WTC11 (cell line): ENCODE measurements around the gene TMEM217. TPM values are rescaled to one million over a fixed set of nuclear protein-coding genes. Genes with fewer than 3 reads are reported as not detected.

Experiments used
- ATAC-seq: fragments of 200-7000 bp; cut with Tn5 transposase; 2 replicates; pipeline ENCODE4 v1.10.0; 2021; ENCODE audit warnings: mild to moderate bottlenecking, moderate library complexity
- CTCF ChIA-PET: fragments of 300-600 bp; sonication (Branson Sonifier 250); formaldehyde crosslinking; loops from one replicate; lab custom pipeline; 2021; ENCODE audit warnings: antibody characterized with exemption; lab: Charles Lee
- POLR2A ChIA-PET: fragments of 350-600 bp; sonication (Branson Sonifier 250); formaldehyde crosslinking; loops from one replicate; lab custom pipeline; 2021; ENCODE audit warnings: antibody characterized with exemption; lab: Charles Lee
- DNase-seq: peaks from one replicate; pipeline ENCODE4 v3.0.0; 2021; ENCODE audit warnings: low spot score
- H3K27ac Mint-ChIP-seq: 2 replicates; pipeline ENCODE4 v1.8.0; 2021; ENCODE audit warnings: mixed read lengths
- H3K27me3 Mint-ChIP-seq: 2 replicates; pipeline ENCODE4 v1.8.0; 2021; ENCODE audit warnings: low read depth, mild to moderate bottlenecking, moderate library complexity, mixed read lengths
- H3K36me3 Mint-ChIP-seq: 2 replicates; pipeline ENCODE4 v1.8.0; 2021; ENCODE audit warnings: mixed read lengths
- H3K4me1 Mint-ChIP-seq: 2 replicates; pipeline ENCODE4 v1.8.0; 2022; ENCODE audit warnings: mixed read lengths
- H3K4me3 Mint-ChIP-seq: 2 replicates; pipeline ENCODE4 v1.8.0; 2021; ENCODE audit warnings: mild to moderate bottlenecking, moderate library complexity, mixed read lengths
- H3K9me3 Mint-ChIP-seq: 2 replicates; pipeline ENCODE4 v1.8.0; 2021; ENCODE audit warnings: mixed read lengths
- CREM ChIP-seq: sonication (generic); formaldehyde crosslinking; IDR thresholded peaks from 2 replicates; pipeline ENCODE4 v1.8.1; 2022; ENCODE audit warnings: mild to moderate bottlenecking, missing genetic modification reagents, moderate library complexity
- FOXK1 ChIP-seq: sonication (generic); formaldehyde crosslinking; IDR thresholded peaks from 2 replicates; pipeline ENCODE4 v1.8.0; 2022; ENCODE audit warnings: mild to moderate bottlenecking, moderate library complexity, missing genetic modification reagents
- GRHL2 ChIP-seq: fragments of 250-450 bp; sonication (Bioruptor Pico); IDR thresholded peaks from 2 replicates; pipeline ENCODE4 v1.8.0; 2022; ENCODE audit warnings: mild to moderate bottlenecking, moderate library complexity; ENCODE audit not compliant: insufficient replicate concordance, severe bottlenecking
- HMGA2 ChIP-seq: fragments of 250-450 bp; sonication (Bioruptor Pico); IDR thresholded peaks from 2 replicates; pipeline ENCODE4 v1.4.0; 2021; ENCODE audit warnings: mild to moderate bottlenecking, moderate library complexity
- IRF1 ChIP-seq: sonication (generic); formaldehyde crosslinking; IDR thresholded peaks from 2 replicates; pipeline ENCODE4 v1.8.0; 2023; ENCODE audit warnings: missing genetic modification reagents
- NR2C2 ChIP-seq: sonication (generic); formaldehyde crosslinking; IDR thresholded peaks from 2 replicates; pipeline ENCODE4 v1.8.0; 2022; ENCODE audit warnings: mild to moderate bottlenecking, missing genetic modification reagents
- USF1 ChIP-seq: sonication (generic); formaldehyde crosslinking; IDR thresholded peaks from 2 replicates; pipeline ENCODE4 v1.8.0; 2022; ENCODE audit warnings: mild to moderate bottlenecking, missing genetic modification reagents
- ZNF121 ChIP-seq: sonication (generic); formaldehyde crosslinking; IDR thresholded peaks from 2 replicates; pipeline ENCODE4 v1.8.0; 2023; ENCODE audit warnings: missing genetic modification reagents
- ZNF281 ChIP-seq: sonication (generic); formaldehyde crosslinking; IDR thresholded peaks from 2 replicates; pipeline ENCODE4 v1.8.0; 2023; ENCODE audit warnings: mild to moderate bottlenecking, missing genetic modification reagents
- ZNF423 ChIP-seq: fragments of 250-450 bp; sonication (Bioruptor Pico); IDR thresholded peaks from 2 replicates; pipeline ENCODE4 v2.1.2; 2022; ENCODE audit warnings: mild to moderate bottlenecking, moderate library complexity
- total RNA-seq: library from RNA; stranded (reverse); gene quantifications from 3 replicates; pipeline ENCODE4 v1.2.3, GENCODE V29; 2021
- TF ChIP-seq, protein P1 (sequence below): fragments of 250-450 bp; sonication (Bioruptor Pico); IDR thresholded peaks from 2 replicates; pipeline ENCODE4 v1.9.0; 2021; ENCODE audit warnings: mild to moderate bottlenecking, borderline replicate concordance
- TF ChIP-seq, protein P2 (sequence below): fragments of 250-450 bp; sonication (Bioruptor Pico); conservative IDR thresholded peaks from 2 replicates; pipeline ENCODE4 v1.9.0; 2021; ENCODE audit warnings: mild to moderate bottlenecking

The TMEM217 gene
- total RNA-seq, 1 experiment from 2014 or later = 0.61 TPM

DNA sequence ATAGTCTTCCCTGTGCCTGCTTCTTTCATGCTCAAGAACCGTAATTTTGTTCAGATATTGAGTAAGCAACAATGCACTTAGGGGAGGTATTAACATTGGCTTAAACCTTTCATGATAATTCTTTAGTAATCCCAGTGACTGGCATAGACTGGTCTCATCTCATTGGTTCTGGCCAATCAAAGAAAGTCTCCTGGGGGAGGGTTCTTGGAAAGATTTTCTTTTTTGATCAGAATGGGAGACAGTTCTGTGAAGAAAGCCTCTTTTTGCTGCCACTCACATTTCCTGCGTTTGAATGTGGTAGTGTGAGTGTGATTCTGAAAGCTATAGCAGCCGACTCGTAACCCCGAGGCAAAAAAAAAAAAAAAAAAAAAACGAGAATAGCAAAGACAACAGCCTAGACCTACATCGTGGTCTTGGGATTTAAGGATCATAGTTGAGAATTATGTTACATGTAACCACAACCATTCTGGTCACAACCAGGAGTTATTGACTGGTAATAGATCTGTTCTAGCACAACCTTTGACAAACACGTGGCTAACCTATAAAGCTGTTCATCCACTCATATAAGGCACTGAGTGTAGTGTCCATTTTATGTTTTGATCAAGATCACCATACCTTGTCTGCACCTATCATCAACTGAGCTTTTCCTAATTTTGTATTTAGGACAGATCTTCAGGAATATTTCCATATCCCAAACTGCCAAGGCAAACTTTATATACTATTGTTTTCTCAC lies 15.1 kb upstream of the TMEM217 start:
- ChIA-PET CTCF (interaction anchor here (0.6 kb wide), 1 partner anchor 184 kb away, joined by 3 read pairs; no protein-coding TSS in a partner anchor), POLR2A (interaction anchor here (0.6 kb wide), 1 partner anchor 283 kb away, joined by 4 read pairs; no protein-coding TSS in a partner anchor)
- TF ChIP-seq, protein P1, sequence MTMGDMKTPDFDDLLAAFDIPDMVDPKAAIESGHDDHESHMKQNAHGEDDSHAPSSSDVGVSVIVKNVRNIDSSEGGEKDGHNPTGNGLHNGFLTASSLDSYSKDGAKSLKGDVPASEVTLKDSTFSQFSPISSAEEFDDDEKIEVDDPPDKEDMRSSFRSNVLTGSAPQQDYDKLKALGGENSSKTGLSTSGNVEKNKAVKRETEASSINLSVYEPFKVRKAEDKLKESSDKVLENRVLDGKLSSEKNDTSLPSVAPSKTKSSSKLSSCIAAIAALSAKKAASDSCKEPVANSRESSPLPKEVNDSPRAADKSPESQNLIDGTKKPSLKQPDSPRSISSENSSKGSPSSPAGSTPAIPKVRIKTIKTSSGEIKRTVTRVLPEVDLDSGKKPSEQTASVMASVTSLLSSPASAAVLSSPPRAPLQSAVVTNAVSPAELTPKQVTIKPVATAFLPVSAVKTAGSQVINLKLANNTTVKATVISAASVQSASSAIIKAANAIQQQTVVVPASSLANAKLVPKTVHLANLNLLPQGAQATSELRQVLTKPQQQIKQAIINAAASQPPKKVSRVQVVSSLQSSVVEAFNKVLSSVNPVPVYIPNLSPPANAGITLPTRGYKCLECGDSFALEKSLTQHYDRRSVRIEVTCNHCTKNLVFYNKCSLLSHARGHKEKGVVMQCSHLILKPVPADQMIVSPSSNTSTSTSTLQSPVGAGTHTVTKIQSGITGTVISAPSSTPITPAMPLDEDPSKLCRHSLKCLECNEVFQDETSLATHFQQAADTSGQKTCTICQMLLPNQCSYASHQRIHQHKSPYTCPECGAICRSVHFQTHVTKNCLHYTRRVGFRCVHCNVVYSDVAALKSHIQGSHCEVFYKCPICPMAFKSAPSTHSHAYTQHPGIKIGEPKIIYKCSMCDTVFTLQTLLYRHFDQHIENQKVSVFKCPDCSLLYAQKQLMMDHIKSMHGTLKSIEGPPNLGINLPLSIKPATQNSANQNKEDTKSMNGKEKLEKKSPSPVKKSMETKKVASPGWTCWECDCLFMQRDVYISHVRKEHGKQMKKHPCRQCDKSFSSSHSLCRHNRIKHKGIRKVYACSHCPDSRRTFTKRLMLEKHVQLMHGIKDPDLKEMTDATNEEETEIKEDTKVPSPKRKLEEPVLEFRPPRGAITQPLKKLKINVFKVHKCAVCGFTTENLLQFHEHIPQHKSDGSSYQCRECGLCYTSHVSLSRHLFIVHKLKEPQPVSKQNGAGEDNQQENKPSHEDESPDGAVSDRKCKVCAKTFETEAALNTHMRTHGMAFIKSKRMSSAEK (CRISPR knock-in tag) = no peak
- TF ChIP-seq HMGA2 (CRISPR knock-in tag) = no peak
- TF ChIP-seq USF1 = no peak
- no peak for TF ChIP-seq ZNF281
- TF ChIP-seq NR2C2 (CRISPR knock-in tag) = no peak
- TF ChIP-seq GRHL2 = no peak
- TF ChIP-seq, protein P2, sequence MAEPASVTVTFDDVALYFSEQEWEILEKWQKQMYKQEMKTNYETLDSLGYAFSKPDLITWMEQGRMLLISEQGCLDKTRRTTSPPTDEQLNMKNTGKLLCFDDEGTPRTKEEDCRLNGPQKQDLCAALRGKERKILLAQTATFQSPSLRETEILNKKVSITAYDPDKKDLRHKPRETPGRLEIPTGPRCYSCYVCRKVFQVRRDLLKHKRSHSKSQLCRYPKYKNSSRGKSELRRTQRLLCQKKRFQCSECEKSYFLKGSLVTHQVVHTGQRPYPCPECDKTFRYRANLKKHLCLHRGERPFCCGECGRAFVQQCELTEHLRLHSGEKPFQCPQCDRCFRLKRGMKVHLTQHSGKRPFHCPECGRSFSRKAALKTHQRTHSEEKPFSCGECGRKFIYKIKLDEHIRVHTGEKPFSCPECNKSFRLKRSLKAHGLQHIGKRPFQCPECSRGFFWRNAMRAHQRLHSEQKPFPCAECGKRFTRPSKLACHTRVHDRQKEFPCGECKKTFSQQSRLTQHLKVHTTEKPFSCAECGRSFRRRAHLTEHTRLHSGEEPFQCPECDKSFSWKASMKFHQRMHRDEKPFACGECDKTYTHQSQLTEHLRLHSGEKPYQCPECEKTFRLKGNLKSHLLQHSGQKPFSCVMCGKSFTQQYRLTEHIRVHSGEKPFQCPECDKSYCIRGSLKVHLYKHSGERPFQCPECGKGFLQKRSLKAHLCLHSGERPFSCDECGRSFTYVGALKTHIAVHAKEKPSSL (CRISPR knock-in tag) = no peak
- TF ChIP-seq ZNF121 = no peak
- peaks cover 6% of the 10 kb centered on the region for H3K36me3 Mint-ChIP-seq
- H3K9me3 Mint-ChIP-seq = no peaks in the 10 kb centered on the region
- no peak for ATAC-seq
- no peak overlapping the region for H3K4me3 Mint-ChIP-seq
- H3K27me3 Mint-ChIP-seq = no peaks in the 10 kb centered on the region
- DNase-seq = no peak
- H3K4me1 Mint-ChIP-seq = peaks cover 16% of the 10 kb centered on the region
- peak overlapping the region; percentile 33 for H3K27ac Mint-ChIP-seq

DNA sequence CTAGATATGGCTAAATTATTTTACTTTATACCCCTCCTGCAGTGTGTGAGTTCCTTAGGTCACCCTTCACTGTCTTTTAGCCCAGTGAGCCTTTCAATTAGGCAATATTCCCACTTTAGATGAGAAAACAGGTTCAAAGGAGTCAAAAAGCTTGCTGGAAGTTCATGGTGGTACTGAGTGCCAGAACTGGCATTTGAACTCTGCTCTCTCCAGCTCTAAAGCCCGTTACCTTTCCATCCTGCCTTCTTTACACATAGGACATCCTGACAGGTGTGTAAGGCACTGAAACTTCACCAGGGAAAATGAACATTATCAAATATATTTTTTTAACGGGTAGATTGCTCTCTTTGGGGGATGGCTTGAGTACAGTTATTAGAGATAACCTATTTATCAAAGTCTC lies 11.2 kb upstream of the TMEM217 start:
- TF ChIP-seq IRF1 = no peak
- TF ChIP-seq ZNF423 (CRISPR knock-in tag) = no peak
- TF ChIP-seq FOXK1 (CRISPR knock-in tag) = no peak
- TF ChIP-seq CREM (CRISPR knock-in tag) = no peak
- Mint-ChIP-seq H3K4me3 (no peak overlapping the region), H3K36me3 (peaks cover 6% of the 10 kb centered on the region), H3K27ac (no peak overlapping the region), H3K4me1 (peaks cover 40% of the 10 kb centered on the region), H3K27me3 (no peaks in the 10 kb centered on the region), H3K9me3 (no peaks in the 10 kb centered on the region)
- ChIA-PET POLR2A (no interaction called here), CTCF (interaction anchor here (2.5 kb wide), 1 partner anchor 57 kb away, joined by 6 read pairs; no protein-coding TSS in a partner anchor)
- no peak for DNase-seq
- no peak for ATAC-seq
